ENCODE measurements around the gene DENND2A.
A peak's percentile ranks its signal among the peaks of the same experiment; 100 is the strongest.
"Not testable (repeated sequence)": the region's sequence is repeated elsewhere in the genome, so short reads cannot be mapped to it uniquely, and the experiment has no call there.

The DENND2A gene

GRCh38 chr7:140534743-140535142 lies 105.9 kb downstream of the DENND2A start:
- peaks cover 4% of the 10 kb centered on the region for H3K9me3 Mint-ChIP-seq
- no peak overlapping the region for H3K4me3 Mint-ChIP-seq
- peak overlapping the region; percentile 65 for H3K27ac Mint-ChIP-seq
- peaks cover 69% of the 10 kb centered on the region for H3K36me3 Mint-ChIP-seq (ENCODE audit: low read depth)
- H3K4me1 Mint-ChIP-seq = peaks cover 40% of the 10 kb centered on the region
- TF ChIP-seq, protein P1, sequence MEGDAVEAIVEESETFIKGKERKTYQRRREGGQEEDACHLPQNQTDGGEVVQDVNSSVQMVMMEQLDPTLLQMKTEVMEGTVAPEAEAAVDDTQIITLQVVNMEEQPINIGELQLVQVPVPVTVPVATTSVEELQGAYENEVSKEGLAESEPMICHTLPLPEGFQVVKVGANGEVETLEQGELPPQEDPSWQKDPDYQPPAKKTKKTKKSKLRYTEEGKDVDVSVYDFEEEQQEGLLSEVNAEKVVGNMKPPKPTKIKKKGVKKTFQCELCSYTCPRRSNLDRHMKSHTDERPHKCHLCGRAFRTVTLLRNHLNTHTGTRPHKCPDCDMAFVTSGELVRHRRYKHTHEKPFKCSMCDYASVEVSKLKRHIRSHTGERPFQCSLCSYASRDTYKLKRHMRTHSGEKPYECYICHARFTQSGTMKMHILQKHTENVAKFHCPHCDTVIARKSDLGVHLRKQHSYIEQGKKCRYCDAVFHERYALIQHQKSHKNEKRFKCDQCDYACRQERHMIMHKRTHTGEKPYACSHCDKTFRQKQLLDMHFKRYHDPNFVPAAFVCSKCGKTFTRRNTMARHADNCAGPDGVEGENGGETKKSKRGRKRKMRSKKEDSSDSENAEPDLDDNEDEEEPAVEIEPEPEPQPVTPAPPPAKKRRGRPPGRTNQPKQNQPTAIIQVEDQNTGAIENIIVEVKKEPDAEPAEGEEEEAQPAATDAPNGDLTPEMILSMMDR (IDR thresholded peaks at IDR 0.05) = no peak
- no peak for DNase-seq
- H3K27me3 Mint-ChIP-seq (ENCODE audit: low read depth, poor library complexity) = no peaks in the 10 kb centered on the region

DNA sequence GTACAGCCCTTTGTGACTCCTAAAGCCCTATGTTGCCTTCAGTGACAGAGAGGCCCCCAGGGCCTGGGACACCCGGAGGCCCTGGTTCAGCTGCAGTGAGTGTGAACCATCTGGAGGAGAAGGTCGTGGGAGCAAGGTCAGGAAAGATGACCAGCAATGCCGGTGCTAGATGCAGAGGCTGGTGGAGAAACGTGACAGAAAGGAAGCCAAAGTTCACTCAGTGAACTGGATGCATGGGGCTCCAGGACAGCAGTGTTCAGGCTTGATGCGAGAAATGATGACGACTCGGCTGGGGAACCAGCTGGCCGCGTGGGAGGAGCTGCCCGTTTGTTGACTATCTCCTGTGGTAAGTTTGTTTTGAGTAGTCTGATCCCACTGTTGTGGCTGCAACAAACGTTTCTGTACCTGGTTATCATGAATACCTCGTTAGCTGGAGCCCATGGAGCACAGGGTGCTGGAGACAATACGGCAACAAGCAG lies 107.2 kb downstream of the DENND2A start:
- Mint-ChIP-seq H3K36me3 (ENCODE audit: low read depth) (peaks cover 68% of the 10 kb centered on the region), H3K27ac (peak overlapping the region; percentile 85), H3K27me3 (ENCODE audit: low read depth, poor library complexity) (no peaks in the 10 kb centered on the region), H3K4me1 (peaks cover 30% of the 10 kb centered on the region), H3K9me3 (peaks cover 4% of the 10 kb centered on the region), H3K4me3 (no peak overlapping the region)
- TF ChIP-seq, protein P1 (IDR thresholded peaks at IDR 0.05) = no peak
- no peak for DNase-seq

GRCh38 chr7:140529428-140529827 lies 111.2 kb downstream of the DENND2A start:
- not testable (repeated sequence) for H3K4me3 Mint-ChIP-seq; H3K9me3 Mint-ChIP-seq; H3K27ac Mint-ChIP-seq; H3K27me3 Mint-ChIP-seq (ENCODE audit: low read depth, poor library complexity); DNase-seq
- Mint-ChIP-seq H3K36me3 (ENCODE audit: low read depth) (peaks cover 67% of the 10 kb centered on the region), H3K4me1 (peaks cover 45% of the 10 kb centered on the region)

- peaks cover 61% of the 10 kb centered on the region for H3K36me3 Mint-ChIP-seq (ENCODE audit: low read depth)
- H3K9me3 Mint-ChIP-seq = peaks cover 4% of the 10 kb centered on the region
- H3K4me1 Mint-ChIP-seq = peaks cover 28% of the 10 kb centered on the region
- no peak overlapping the region for H3K4me3 Mint-ChIP-seq
- H3K27ac Mint-ChIP-seq = peak overlapping the region; percentile 85
- H3K27me3 Mint-ChIP-seq (ENCODE audit: low read depth, poor library complexity) = no peaks in the 10 kb centered on the region
- DNase-seq = no peak
- TF ChIP-seq, protein P1 (IDR thresholded peaks at IDR 0.05) = no peak
These were observed 113.6 kb downstream of the DENND2A start for GRCh38 chr7:140526787-140527664.

- H3K4me3 Mint-ChIP-seq = no peak overlapping the region
- peak; percentile 62 for DNase-seq
- peak overlapping the region; percentile 85 for H3K27ac Mint-ChIP-seq
- H3K36me3 Mint-ChIP-seq (ENCODE audit: low read depth) = peaks cover 62% of the 10 kb centered on the region
- peaks cover 2% of the 10 kb centered on the region for H3K9me3 Mint-ChIP-seq
- TF ChIP-seq, protein P1 (IDR thresholded peaks at IDR 0.05) = no peak
- no peaks in the 10 kb centered on the region for H3K27me3 Mint-ChIP-seq (ENCODE audit: low read depth, poor library complexity)
- peaks cover 31% of the 10 kb centered on the region for H3K4me1 Mint-ChIP-seq
These were observed 114.4 kb downstream of the DENND2A start for GRCh38 chr7:140526214-140526613.

- no peaks in the 10 kb centered on the region for H3K9me3 Mint-ChIP-seq
- H3K36me3 Mint-ChIP-seq (ENCODE audit: low read depth) = peaks cover 60% of the 10 kb centered on the region
- peaks cover 34% of the 10 kb centered on the region for H3K4me1 Mint-ChIP-seq
- no peak overlapping the region for H3K4me3 Mint-ChIP-seq
- no peaks in the 10 kb centered on the region for H3K27me3 Mint-ChIP-seq (ENCODE audit: low read depth, poor library complexity)
- TF ChIP-seq, protein P1 (IDR thresholded peaks at IDR 0.05) = no peak
- peak overlapping the region; percentile 85 for H3K27ac Mint-ChIP-seq
- no peak for DNase-seq
These were observed 114.9 kb downstream of the DENND2A start for GRCh38 chr7:140525743-140526142.
